Measurements from ENCODE around the gene ZBTB9.

- TF ChIP-seq CTCF (IDR thresholded peaks at IDR 0.05) (no peak), POLR2A (IDR thresholded peaks at IDR 0.05) (no peak)
Measured at GRCh38 chr6:33415831-33416230, 38.5 kb upstream of the ZBTB9 start.
